Measurements from ENCODE around the gene NPBWR2.

The NPBWR2 gene

GRCh38 chr20:64083804-64084684 lies 23.3 kb downstream of the NPBWR2 start, which contains the start of gene LKAAEAR1:
Gene LKAAEAR1 (minus strand): TSS chr20:64084398. CDS start chr20:64084219, 179 bp downstream.
- DNase-seq, result no peak

GRCh38 chr20:64083378-64083803 lies 24.0 kb downstream of the NPBWR2 start:
- DNase-seq, result peak; percentile 43 to 93

GRCh38 chr20:64082820-64083377 lies 24.5 kb downstream of the NPBWR2 start:
- no peak for DNase-seq

- DNase-seq, result no peak
Observed at GRCh38 chr20:64082126-64082731, 25.1 kb downstream of the NPBWR2 start.

- no peak for DNase-seq
Observed at GRCh38 chr20:64081624-64081964, 25.8 kb downstream of the NPBWR2 start.

GRCh38 chr20:64080813-64081623 lies 26.3 kb downstream of the NPBWR2 start:
- DNase-seq, result no peak

GRCh38 chr20:64080013-64080812 lies 27.2 kb downstream of the NPBWR2 start, which contains the start of gene OPRL1:
Gene OPRL1 (plus strand): TSS chr20:64080082. CDS start chr20:64092721, 12,639 bp downstream.
- DNase-seq, result peak in 1 of 2 experiments; percentile 68

- peak in 1 of 2 experiments; percentile 91 for DNase-seq
Observed at GRCh38 chr20:64079273-64080012, 27.9 kb downstream of the NPBWR2 start, which contains the start of gene RGS19. Gene RGS19 (minus strand): TSS chr20:64079518. CDS start chr20:64076886, 2,632 bp downstream.

GRCh38 chr20:64078934-64079272 lies 28.5 kb downstream of the NPBWR2 start:
- no peak for DNase-seq

- no peak for DNase-seq
Observed at GRCh38 chr20:64077876-64078551, 29.4 kb downstream of the NPBWR2 start.

GRCh38 chr20:64077541-64077875 lies 29.9 kb downstream of the NPBWR2 start:
- DNase-seq, result no peak

GRCh38 chr20:64077094-64077493 lies 30.3 kb downstream of the NPBWR2 start:
- DNase-seq, result no peak

GRCh38 chr20:64076061-64076997 lies 31.0 kb downstream of the NPBWR2 start:
- DNase-seq, result no peak

GRCh38 chr20:64075556-64075955 lies 31.8 kb downstream of the NPBWR2 start:
- no peak for DNase-seq

GRCh38 chr20:64074963-64075362 lies 32.4 kb downstream of the NPBWR2 start:
- DNase-seq, result no peak

GRCh38 chr20:64074184-64074789 lies 33.1 kb downstream of the NPBWR2 start:
- DNase-seq, result no peak

GRCh38 chr20:64073476-64074183 lies 33.7 kb downstream of the NPBWR2 start:
- DNase-seq, result no peak

- DNase-seq, result no peak
Observed at GRCh38 chr20:64072498-64073063, 34.8 kb downstream of the NPBWR2 start.

Data from NCI-H526 (cell line).